KBM-7 (cell line): Measurements from ENCODE around the gene MVB12B.

Source experiments
- DNase-seq: peaks from one replicate; pipeline ENCODE4 v3.0.0-alpha.2; 2015
- in situ Hi-C: fragments of 300-500 bp; cut with MboI; formaldehyde crosslinking; loops from 2 replicates; pipeline ENCODE4 v1.14.3; 2020; ENCODE audit warnings: low sequenced_read_pairs, low pct_unique_long_range_greater_than_20kb, mixed read lengths

MVB12B gene

GRCh38 chr9:126348911-126349550 is 22.4 kb downstream of the MVB12B start:
- in situ Hi-C loops, result no loop called here
- DNase-seq, result no peak

GRCh38 chr9:126354887-126355770 is 28.5 kb downstream of the MVB12B start:
- in situ Hi-C loops, result no loop called here
- DNase-seq, result no peak

- in situ Hi-C loops, result no loop called here
- no peak for DNase-seq
These were observed 30.4 kb downstream of the MVB12B start for GRCh38 chr9:126357074-126357473.

- in situ Hi-C loops, result no loop called here
- DNase-seq, result no peak
These were observed 33.4 kb downstream of the MVB12B start for GRCh38 chr9:126360073-126360472.

GRCh38 chr9:126361810-126362238 is 35.2 kb downstream of the MVB12B start:
- DNase-seq, result no peak
- in situ Hi-C loops, result no loop called here

GRCh38 chr9:126363250-126363649 is 36.6 kb downstream of the MVB12B start:
- DNase-seq, result no peak
- in situ Hi-C loops, result no loop called here

GRCh38 chr9:126363847-126364671 is 37.4 kb downstream of the MVB12B start:
- no peak for DNase-seq

GRCh38 chr9:126365780-126366179 is 39.2 kb downstream of the MVB12B start:
- DNase-seq, result no peak
- in situ Hi-C loops, result no loop called here

More at GRCh38 chr9:126363847-126364671, 37.4 kb downstream of the MVB12B start:
- in situ Hi-C loops, result no loop called here

GRCh38 chr9:126366366-126367011 is 39.9 kb downstream of the MVB12B start:
- DNase-seq, result no peak
- in situ Hi-C loops, result no loop called here

GRCh38 chr9:126367139-126367538 is 40.5 kb downstream of the MVB12B start:
- in situ Hi-C loops, result no loop called here
- DNase-seq, result no peak

GRCh38 chr9:126367616-126368015 is 41.0 kb downstream of the MVB12B start:
- no peak for DNase-seq

GRCh38 chr9:126368020-126368419 is 41.4 kb downstream of the MVB12B start:
- in situ Hi-C loops, result no loop called here
- no peak for DNase-seq

More at GRCh38 chr9:126367616-126368015, 41.0 kb downstream of the MVB12B start:
- in situ Hi-C loops, result no loop called here

GRCh38 chr9:126371007-126371870 is 44.6 kb downstream of the MVB12B start:
- in situ Hi-C loops, result no loop called here
- DNase-seq, result no peak

- in situ Hi-C loops, result no loop called here
- DNase-seq, result no peak
These were observed 46.1 kb downstream of the MVB12B start for GRCh38 chr9:126372716-126373115.

GRCh38 chr9:126373241-126373640 is 46.6 kb downstream of the MVB12B start:
- no peak for DNase-seq
- in situ Hi-C loops, result no loop called here

- in situ Hi-C loops, result no loop called here
- no peak for DNase-seq
These were observed 47.7 kb downstream of the MVB12B start for GRCh38 chr9:126374366-126374781.

- in situ Hi-C loops, result no loop called here
- peak; percentile 77 for DNase-seq
These were observed 48.8 kb downstream of the MVB12B start for GRCh38 chr9:126375386-126375785.
